ENCODE measurements around the gene NT5DC4. TPM values are rescaled to one million over a fixed set of nuclear protein-coding genes. Genes with fewer than 3 reads are reported as not detected.

The NT5DC4 gene
- total and polyA plus RNA-seq, 2 of the 8 experiments (the other 6 are each of a cell fraction or from before 2014, with no cell fraction given): not detected

- TF ChIP-seq USF2 (IDR thresholded peaks at IDR 0.05; ENCODE audit: low read length): no peak
Measured at GRCh38 chr2:112710956-112711750, 9.7 kb upstream of the NT5DC4 start (continued).

All from H1 (cell line).